Activated T-cell treated with anti-CD3 and anti-CD28 coated beads, Interleukin-2, amount 50 U/mL, for 4 hours (primary cell): ENCODE results near the gene SUMF1. TPM values are rescaled to one million over a fixed set of nuclear protein-coding genes. Genes with fewer than 3 reads are reported as not detected.
A peak's percentile ranks its signal among the peaks of the same experiment; 100 is the strongest.

Source experiments
- ATAC-seq, 2 donors: fragments of 200-7000 bp; cut with Tn5 transposase; one replicate each; pipeline ENCODE4 v1.10.0; 2021
- DNase-seq: peaks from one replicate; pipeline ENCODE4 v3.0.0-alpha.2; 2020
- H3K27me3 Mint-ChIP-seq: one replicate; pipeline ENCODE4 v1.8.0; 2021; ENCODE audit warnings: low read depth, mixed read lengths
- H3K36me3 Mint-ChIP-seq: one replicate; pipeline ENCODE4 v1.8.0; 2022; ENCODE audit warnings: mixed read lengths; ENCODE audit not compliant: insufficient read depth
- H3K4me1 Mint-ChIP-seq: one replicate; pipeline ENCODE4 v1.8.0; 2021; ENCODE audit warnings: low read depth, mixed read lengths
- H3K4me3 Mint-ChIP-seq: one replicate; pipeline ENCODE4 v1.8.0; 2021; ENCODE audit warnings: mild to moderate bottlenecking, moderate library complexity, mixed read lengths
- H3K9me3 Mint-ChIP-seq: one replicate; pipeline ENCODE4 v1.8.0; 2021; ENCODE audit warnings: mixed read lengths
- total RNA-seq, 3 donors: library from RNA; stranded (reverse); gene quantifications; one replicate each; pipeline ENCODE4 v1.2.1, GENCODE V29; 2021

SUMF1 gene
- total RNA-seq, 3 donors from 2014 or later: 7.5 to 10.4 (median 9.4) TPM

DNA sequence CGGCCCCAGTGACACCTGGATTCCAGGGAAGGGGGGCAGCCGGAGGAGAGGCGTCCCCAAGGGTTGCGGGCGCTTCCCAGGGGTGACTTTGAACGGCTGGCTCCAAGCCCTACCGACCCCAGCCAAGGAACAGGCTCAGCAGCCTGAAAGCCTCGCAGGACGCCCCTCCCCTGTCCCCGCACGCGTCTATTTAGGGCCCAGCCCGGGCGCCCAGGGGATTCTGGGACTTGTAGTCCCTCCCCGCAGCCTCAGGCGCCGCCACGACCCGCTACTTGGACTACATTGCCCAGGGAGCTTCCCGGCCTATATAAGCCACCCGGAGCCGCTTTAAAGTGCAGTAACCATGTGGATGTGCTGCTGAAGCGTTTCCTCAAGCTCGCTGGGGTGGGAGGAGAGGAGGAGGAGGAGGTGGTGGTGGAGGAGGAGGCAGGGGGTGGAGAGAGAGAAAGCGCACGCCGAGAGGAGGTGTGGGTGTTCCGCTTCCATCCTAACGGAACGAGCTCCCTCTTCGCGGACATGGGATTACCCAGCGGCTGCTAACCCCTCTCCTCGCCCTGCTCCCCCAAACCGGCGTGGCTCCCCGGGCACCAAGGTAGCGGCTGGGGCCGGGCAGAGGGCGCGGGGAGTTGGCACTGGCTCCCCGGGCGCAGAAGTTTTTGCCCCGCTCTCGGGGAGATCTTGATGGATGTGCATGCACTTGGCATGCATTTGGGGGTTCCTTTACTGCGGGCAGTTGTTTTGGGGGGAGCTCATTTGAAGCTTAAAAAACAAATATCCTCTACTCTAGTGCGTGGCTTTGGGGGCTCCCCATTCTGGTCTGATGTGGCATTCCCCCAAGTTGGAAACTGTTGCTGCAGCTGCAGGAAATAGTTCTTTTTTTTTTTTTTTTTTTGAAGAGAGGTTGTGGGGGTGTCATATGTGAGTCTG is 26.2 kb upstream of the SUMF1 start, which contains the start of gene ITPR1:
TSS of gene ITPR1 (plus strand) at position 335 of the 927 bp plus-strand sequence. CDS start 23,144 bp downstream, outside the sequence.
- DNase-seq: peak; percentile 98
- ATAC-seq: peak; percentile 93 to 94
- Mint-ChIP-seq H3K36me3 (peaks cover 24% of the 10 kb centered on the region), H3K27me3 (peaks cover 5% of the 10 kb centered on the region), H3K4me1 (peaks cover 49% of the 10 kb centered on the region), H3K9me3 (no peaks in the 10 kb centered on the region), H3K4me3 (peak within 1 kb of the TSS; percentile 98)

DNA sequence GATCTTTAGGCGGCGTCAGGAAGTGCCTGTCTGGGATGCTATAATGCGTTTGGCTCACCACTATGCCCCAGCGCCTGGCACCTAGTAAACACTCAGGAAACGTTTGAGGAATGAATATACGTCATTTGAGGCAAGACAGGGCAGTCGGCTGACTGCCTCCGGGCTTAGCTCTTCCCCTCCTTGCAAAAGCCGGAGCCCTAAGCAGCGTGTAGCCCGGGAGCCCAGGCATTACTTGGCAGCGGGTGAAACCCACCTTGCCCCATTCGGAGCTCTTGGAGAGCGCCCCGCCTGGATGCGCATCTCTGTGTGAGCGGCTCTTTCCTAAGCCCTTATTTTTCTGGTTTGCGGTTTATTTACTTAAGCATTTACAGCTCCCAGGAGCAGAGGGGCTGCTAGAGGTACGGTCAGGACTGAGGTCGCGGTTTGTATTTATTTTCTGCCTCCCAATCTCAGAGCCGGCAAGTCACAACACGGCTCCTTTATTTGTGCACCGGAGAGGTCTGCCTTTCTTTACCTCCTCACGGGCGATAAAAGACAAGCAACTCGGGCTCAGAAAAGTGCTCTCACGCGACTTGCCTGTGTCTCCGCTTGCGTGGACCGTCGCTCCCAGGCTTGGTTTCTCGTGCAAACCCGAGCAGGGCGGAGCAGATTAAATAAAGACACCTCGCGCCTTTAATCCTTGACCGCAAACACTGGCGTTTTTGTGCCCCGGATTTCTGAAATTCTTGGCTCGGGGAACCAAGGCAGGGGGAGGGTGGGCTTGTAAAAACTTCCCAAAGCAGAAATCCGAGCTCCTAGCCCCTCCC is 25.3 kb upstream of the SUMF1 start:
- Mint-ChIP-seq H3K9me3 (no peaks in the 10 kb centered on the region), H3K36me3 (peaks cover 17% of the 10 kb centered on the region), H3K4me1 (peaks cover 42% of the 10 kb centered on the region), H3K4me3 (peak overlapping the region; percentile 98), H3K27me3 (peaks cover 5% of the 10 kb centered on the region)
- ATAC-seq (peak; percentile 25 to 30), DNase-seq (peak; percentile 26)

DNA sequence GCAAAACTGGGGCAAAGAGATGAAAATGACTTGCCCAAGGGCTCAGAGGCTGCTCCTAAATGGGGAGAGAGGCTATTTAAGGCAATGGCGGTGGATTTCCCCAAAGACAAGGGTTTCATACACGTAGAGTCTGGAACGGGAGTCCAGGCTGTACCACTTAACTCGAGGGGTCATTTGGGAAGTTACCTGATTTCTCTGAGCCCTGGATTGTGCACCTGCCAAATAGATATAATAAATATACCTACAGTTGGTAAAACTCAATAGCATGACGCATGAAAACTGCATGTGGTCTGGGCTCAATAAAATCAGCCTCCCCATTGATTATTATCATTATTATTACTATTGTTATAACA is 24.8 kb upstream of the SUMF1 start:
- H3K4me3 Mint-ChIP-seq: peak overlapping the region; percentile 98
- DNase-seq: no peak
- peaks cover 39% of the 10 kb centered on the region for H3K4me1 Mint-ChIP-seq

DNA sequence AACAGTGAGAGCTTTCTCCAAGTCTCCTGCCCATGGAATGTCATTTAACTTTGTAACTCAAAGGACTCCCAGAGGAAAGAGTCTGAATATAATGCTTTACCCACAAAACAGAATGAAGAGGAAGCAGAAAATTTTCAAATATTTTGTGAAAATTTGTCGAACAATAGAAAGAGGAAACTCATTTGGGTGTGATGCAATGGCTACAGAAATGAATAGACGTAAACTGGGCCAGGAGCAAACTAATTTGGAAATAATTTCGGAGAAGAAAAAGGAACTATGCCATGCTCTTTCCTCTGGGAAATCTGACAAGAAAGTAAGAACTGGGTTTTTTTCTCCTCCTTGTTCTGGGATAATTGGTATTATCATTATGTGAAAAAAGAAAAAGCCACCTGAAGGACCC is 11.2 kb upstream of the SUMF1 start:
- no peak for DNase-seq
- Mint-ChIP-seq H3K36me3 (no peaks in the 10 kb centered on the region), H3K27me3 (peaks cover 7% of the 10 kb centered on the region), H3K9me3 (no peaks in the 10 kb centered on the region), H3K4me3 (no peak overlapping the region), H3K4me1 (peaks cover 6% of the 10 kb centered on the region)
- ATAC-seq: no peak

More for the DNA sequence above, 24.8 kb upstream of the SUMF1 start:
- Mint-ChIP-seq H3K27me3 (peaks cover 5% of the 10 kb centered on the region), H3K36me3 (peaks cover 13% of the 10 kb centered on the region), H3K9me3 (no peaks in the 10 kb centered on the region)
- ATAC-seq: no peak

DNA sequence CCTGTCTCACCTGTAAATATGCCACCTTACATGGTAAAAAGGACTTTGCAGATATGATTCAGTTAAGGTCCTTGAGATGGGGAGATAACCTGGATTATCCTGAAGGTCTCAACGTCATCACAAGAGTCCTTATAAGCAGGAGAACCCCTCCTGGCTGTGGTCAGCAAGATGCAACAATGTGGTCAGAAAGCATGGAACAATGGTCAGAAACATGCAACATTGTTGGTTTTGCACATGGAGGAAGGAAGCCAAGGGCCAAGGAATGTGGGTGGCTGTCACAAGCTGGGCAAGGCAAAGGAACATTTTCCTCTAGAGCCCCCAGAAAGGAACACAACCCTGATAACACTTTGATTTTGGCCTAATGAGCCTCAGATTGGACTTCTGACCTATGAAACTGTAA is 9.4 kb upstream of the SUMF1 start:
- Mint-ChIP-seq H3K36me3 (no peaks in the 10 kb centered on the region), H3K9me3 (no peaks in the 10 kb centered on the region), H3K27me3 (peaks cover 11% of the 10 kb centered on the region), H3K4me1 (peaks cover 6% of the 10 kb centered on the region), H3K4me3 (no peak overlapping the region)
- ATAC-seq (no peak), DNase-seq (no peak)

DNA sequence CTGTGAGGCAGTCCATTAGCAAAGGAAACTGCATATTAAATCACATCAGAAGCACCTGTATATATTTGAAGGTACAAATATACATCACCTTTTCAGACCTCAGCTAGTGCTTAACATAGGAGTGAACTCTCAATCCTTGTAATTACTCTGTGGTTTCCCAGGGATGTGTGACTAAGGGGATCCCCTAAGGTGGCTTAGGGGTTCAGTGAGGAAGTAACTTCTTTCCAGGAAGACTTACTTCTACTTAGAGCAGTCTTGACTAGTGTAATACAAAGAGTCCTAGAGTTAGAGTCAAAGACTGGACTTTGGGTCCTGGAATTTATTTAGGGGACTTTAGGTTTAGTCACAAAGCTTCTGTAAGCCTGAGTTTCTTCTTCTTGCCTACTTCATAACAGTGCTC is 8.7 kb upstream of the SUMF1 start:
- no peak for DNase-seq
- H3K9me3 Mint-ChIP-seq: no peaks in the 10 kb centered on the region
- H3K4me3 Mint-ChIP-seq: no peak overlapping the region
- H3K27me3 Mint-ChIP-seq: peaks cover 11% of the 10 kb centered on the region
- no peak for ATAC-seq
- peaks cover 6% of the 10 kb centered on the region for H3K4me1 Mint-ChIP-seq
- H3K36me3 Mint-ChIP-seq: no peaks in the 10 kb centered on the region

DNA sequence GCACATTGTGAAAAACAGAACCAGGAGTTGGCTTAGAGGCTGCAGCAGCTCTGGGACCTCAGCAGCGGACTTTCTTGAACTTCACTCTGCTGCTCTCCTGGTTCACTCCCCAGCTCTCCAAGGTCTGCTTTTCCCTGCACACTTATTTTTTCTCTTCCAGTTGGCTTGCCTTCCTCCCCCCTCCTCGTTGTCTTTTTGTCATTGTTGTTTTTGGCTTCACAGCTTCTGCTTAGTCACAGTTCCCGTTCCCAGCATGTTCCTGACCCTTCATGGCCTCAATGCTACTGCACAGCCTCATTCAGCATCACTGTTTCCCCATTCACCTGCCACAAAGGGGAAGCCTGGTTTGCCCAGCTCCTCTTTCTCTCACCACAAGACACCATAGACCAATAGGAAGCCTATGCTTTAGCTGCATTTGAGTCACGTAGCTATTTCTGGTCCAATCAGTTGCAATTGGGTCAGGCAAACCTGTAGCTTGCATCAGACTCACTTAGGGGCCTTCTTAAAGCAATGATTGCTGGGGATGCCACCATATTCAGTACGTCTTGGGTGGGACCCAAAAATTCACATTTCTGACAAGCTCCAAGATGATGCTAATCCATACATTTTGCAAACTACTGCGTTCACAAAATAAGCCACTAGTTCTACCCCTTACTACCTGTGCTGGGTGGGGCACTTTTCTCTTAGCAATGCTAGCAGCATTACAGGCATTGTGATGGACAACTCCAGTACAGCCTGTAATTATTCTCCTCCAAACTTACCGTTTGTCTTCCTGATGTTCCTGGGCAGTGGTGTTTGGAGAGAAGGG is 7.8 kb upstream of the SUMF1 start:
- DNase-seq: no peak
- H3K36me3 Mint-ChIP-seq: no peaks in the 10 kb centered on the region
- H3K27me3 Mint-ChIP-seq: peaks cover 11% of the 10 kb centered on the region
- ATAC-seq: peak; percentile 82 to 83
- no peak overlapping the region for H3K4me3 Mint-ChIP-seq
- no peaks in the 10 kb centered on the region for H3K9me3 Mint-ChIP-seq
- H3K4me1 Mint-ChIP-seq: peaks cover 6% of the 10 kb centered on the region

DNA sequence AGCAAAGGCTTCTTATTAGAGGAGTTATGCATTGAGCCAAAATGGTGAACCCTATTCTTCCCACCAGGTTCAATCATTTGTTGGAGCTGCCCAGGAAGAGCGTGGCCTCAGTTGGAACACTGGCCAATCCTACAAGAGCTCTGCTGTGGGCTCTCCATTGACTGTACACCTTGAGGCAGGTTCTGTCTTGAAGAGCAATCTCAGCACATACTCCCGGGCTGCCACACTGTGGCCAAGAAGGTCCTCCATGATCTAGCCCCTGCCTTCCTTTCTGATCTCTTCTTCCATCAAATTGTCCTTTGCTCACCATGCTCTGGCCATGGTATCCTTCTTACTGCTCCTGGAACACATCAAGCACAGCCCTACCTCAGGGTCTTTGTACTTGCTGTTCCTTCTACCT is 5.7 kb upstream of the SUMF1 start:
- H3K27me3 Mint-ChIP-seq: peaks cover 9% of the 10 kb centered on the region
- no peaks in the 10 kb centered on the region for H3K36me3 Mint-ChIP-seq
- peaks cover 6% of the 10 kb centered on the region for H3K4me1 Mint-ChIP-seq
- H3K9me3 Mint-ChIP-seq: no peaks in the 10 kb centered on the region
- H3K4me3 Mint-ChIP-seq: no peak overlapping the region
- ATAC-seq (no peak), DNase-seq (no peak)

DNA sequence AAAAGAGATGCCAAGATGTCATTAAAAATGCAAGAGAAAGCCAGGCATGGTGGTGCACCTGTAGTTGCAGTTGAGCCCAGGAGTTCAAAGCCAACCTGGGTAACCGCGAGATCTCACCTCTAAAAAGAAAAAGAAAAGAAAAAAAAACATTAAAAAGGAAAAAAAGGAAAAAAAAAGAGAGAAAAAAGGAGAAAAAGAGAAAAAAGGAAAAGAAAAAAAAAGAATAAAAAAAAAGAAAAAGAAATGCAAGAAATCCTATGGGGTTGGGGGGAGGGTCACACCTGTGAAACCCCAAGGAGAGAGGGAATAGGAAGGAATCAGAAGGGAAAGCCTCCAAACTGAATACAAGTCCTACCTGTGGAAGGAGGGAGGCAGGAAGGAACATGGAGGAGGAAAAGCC is 5.2 kb upstream of the SUMF1 start:
- peaks cover 8% of the 10 kb centered on the region for H3K4me1 Mint-ChIP-seq
- H3K27me3 Mint-ChIP-seq: peaks cover 9% of the 10 kb centered on the region
- DNase-seq: no peak
- no peak for ATAC-seq
- no peaks in the 10 kb centered on the region for H3K9me3 Mint-ChIP-seq
- no peak overlapping the region for H3K4me3 Mint-ChIP-seq
- no peaks in the 10 kb centered on the region for H3K36me3 Mint-ChIP-seq

DNA sequence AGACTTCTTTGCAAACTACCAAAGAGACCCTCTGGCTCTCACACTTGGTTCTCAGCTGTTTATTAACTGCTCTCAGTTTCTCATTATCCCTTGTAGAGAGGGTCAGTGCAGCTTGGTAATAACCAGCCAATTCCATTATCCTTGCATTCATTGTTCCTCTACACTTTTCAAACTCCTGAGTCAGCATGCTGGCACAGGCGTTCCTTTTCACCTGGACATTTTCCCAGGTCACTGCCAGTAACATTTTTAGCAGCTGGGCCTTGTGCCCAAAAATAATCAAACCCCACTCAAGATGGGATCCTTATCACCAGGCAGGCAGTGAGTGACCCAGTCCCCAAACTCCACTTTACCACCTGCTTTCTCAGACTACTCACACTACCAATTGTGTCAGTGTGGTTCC is 4.8 kb upstream of the SUMF1 start:
- no peak overlapping the region for H3K4me3 Mint-ChIP-seq
- no peak for DNase-seq
- no peaks in the 10 kb centered on the region for H3K9me3 Mint-ChIP-seq
- H3K4me1 Mint-ChIP-seq: peaks cover 10% of the 10 kb centered on the region
- H3K27me3 Mint-ChIP-seq: peaks cover 9% of the 10 kb centered on the region
- no peaks in the 10 kb centered on the region for H3K36me3 Mint-ChIP-seq
- no peak for ATAC-seq

DNA sequence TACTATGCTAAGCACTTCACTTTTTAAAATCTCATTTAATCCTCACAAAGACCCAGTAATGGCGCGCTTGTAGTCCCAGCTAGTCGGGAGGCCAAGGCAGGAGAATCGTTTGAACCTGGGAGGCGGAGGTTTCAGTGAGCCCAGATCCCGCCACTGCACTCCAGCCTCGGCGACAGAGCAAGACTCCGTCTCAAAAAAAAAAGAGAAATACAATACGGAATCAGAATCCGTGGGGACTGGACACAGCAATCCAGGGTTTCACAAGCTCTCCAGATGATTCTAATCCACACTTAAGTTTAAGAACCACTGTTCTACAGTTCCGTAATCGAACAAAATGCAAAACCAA is 426 bp upstream of the SUMF1 start:
- DNase-seq: no peak
- H3K27me3 Mint-ChIP-seq: no peaks in the 10 kb centered on the region
- H3K9me3 Mint-ChIP-seq: no peaks in the 10 kb centered on the region
- peaks cover 13% of the 10 kb centered on the region for H3K4me1 Mint-ChIP-seq
- ATAC-seq: no peak
- no peaks in the 10 kb centered on the region for H3K36me3 Mint-ChIP-seq
- H3K4me3 Mint-ChIP-seq: peak overlapping the region; percentile 95

DNA sequence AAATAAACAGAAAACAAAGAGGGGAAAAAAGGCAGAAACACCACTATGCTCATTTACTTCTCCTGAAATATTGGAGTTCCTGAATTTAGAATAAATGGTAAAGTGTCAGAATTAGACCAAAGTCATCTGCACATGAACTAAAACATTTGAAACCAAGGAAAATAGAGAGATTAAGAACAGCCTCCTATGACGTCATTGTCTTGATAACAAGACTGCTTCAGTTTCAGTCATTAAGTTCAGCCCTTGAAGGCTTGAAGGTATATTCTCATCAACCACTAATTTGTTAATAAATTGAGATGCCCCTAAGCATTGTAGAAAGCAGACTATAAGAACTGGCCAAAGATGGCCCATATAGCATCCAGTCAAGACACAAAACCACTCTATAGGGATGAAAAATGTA is 2.5 kb downstream of the SUMF1 start:
- H3K4me3 Mint-ChIP-seq: peak overlapping the region; percentile 95
- H3K4me1 Mint-ChIP-seq: peaks cover 15% of the 10 kb centered on the region
- ATAC-seq: no peak
- H3K27me3 Mint-ChIP-seq: no peaks in the 10 kb centered on the region
- no peaks in the 10 kb centered on the region for H3K9me3 Mint-ChIP-seq
- DNase-seq: no peak
- H3K36me3 Mint-ChIP-seq: no peaks in the 10 kb centered on the region

DNA sequence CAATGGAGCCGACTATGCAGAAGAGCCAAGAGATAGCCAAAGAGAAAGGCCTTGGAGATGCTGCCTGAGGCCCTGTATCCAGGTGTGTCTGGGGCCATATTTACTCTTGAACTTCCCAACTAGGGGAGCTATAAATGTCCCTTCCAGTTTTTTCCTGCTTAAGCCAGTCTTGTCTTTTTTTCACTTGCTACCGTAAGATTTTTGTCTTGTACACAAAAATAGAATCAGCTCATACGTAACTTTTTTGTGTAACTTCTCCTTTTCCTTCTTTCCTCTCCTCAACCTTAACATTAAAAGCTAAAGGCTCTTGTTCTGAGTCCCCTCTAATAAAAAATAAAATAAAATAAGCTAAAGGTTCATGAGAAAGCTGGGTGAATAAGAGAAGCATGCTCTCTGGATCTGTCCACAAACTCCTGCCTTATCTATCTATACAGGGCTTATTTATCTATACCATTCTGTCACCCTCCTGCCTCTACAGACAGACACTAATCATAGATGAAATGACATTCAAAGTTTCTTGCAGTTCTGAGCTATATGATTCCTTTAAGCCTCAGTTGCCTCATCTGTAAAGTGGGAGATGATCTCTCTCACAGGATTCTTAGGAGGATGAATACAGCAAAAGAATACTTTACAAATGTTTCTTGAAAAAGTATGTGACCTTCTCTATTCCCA is 4.6 kb downstream of the SUMF1 start:
- DNase-seq: no peak
- H3K36me3 Mint-ChIP-seq: peaks cover 4% of the 10 kb centered on the region
- H3K27me3 Mint-ChIP-seq: no peaks in the 10 kb centered on the region
- peaks cover 15% of the 10 kb centered on the region for H3K4me1 Mint-ChIP-seq
- no peak for ATAC-seq
- H3K4me3 Mint-ChIP-seq: no peak overlapping the region
- no peaks in the 10 kb centered on the region for H3K9me3 Mint-ChIP-seq
